22Rv1 (cell line): ENCODE measurements around the gene DAZ4.
"Not testable (repeated sequence)": the region's sequence is repeated elsewhere in the genome, so short reads cannot be mapped to it uniquely, and the experiment has no call there.

Source experiments
- H3K27ac ChIP-seq: fragments of 450-650 bp; 2 replicates; pipeline ENCODE4 v1.5.1; 2017

Gene DAZ4

GRCh38 chrY:24833619-24834018 lies at the start of gene DAZ4:
Gene DAZ4 (plus strand): TSS chrY:24833919. CDS start chrY:24834127, 208 bp downstream.
- not testable (repeated sequence) for H3K27ac ChIP-seq

- H3K27ac ChIP-seq: not testable (repeated sequence)
Measured at GRCh38 chrY:24813293-24813692, 20.4 kb upstream of the DAZ4 start, which contains the start of gene DAZ3. Gene DAZ3 (minus strand): TSS chrY:24813393. CDS start chrY:24813185, 208 bp downstream.

- H3K27ac ChIP-seq: not testable (repeated sequence)
Measured at GRCh38 chrY:24821836-24822235, 11.9 kb upstream of the DAZ4 start.

GRCh38 chrY:24824184-24824879 lies 9.4 kb upstream of the DAZ4 start:
- not testable (repeated sequence) for H3K27ac ChIP-seq

GRCh38 chrY:24825069-24825468 lies 8.7 kb upstream of the DAZ4 start:
- H3K27ac ChIP-seq: not testable (repeated sequence)
